Astrocyte (in vitro differentiated cells and primary cell): ENCODE data around the gene LINGO3. TPM values are rescaled to one million over a fixed set of nuclear protein-coding genes. Genes with fewer than 3 reads are reported as not detected.

Experiments
- DNase-seq: peaks from one replicate; pipeline ENCODE4 v3.0.0-alpha.2; 2010; ENCODE audit warnings: low read depth
- FAIRE-seq: peaks from 2 replicates; lab custom pipeline; 2011; peaks lifted over from hg19 to GRCh38; lab: Jason Lieb, UNC
- H2AFZ ChIP-seq: 2 replicates; pipeline ENCODE4 v1.6.0; 2012; ENCODE audit warnings: low read depth, low read length, inconsistent platforms
- H3K27ac ChIP-seq: 2 replicates; pipeline ENCODE4 v1.5.1; 2011; ENCODE audit warnings: low read depth, low read length, inconsistent platforms
- H3K27me3 ChIP-seq: 2 replicates; pipeline ENCODE4 v1.6.0; 2011; ENCODE audit warnings: low read length, inconsistent platforms; ENCODE audit not compliant: insufficient read depth
- H3K36me3 ChIP-seq: 2 replicates; pipeline ENCODE4 v1.5.1; 2011; ENCODE audit warnings: low read length, inconsistent platforms; ENCODE audit not compliant: insufficient read depth
- H3K4me1 ChIP-seq: 2 replicates; pipeline ENCODE4 v1.5.1; 2011; ENCODE audit warnings: low read length, inconsistent platforms; ENCODE audit not compliant: insufficient read depth
- H3K4me2 ChIP-seq: 2 replicates; pipeline ENCODE4 v1.6.0; 2012; ENCODE audit warnings: low read length, inconsistent platforms
- H3K4me3 ChIP-seq: 2 replicates; pipeline ENCODE4 v1.5.1; 2011; ENCODE audit warnings: low read depth, mild to moderate bottlenecking, low read length, inconsistent platforms; ENCODE audit not compliant: insufficient read depth
- H3K79me2 ChIP-seq: 2 replicates; pipeline ENCODE4 v1.6.0; 2012; ENCODE audit warnings: mild to moderate bottlenecking, low read length, inconsistent platforms; ENCODE audit not compliant: insufficient read depth
- H3K9ac ChIP-seq: 2 replicates; pipeline ENCODE4 v1.6.0; 2012; ENCODE audit warnings: mild to moderate bottlenecking, low read length, inconsistent platforms
- H3K9me3 ChIP-seq: 2 replicates; pipeline ENCODE4 v1.5.1; 2012; ENCODE audit warnings: low read depth, mild to moderate bottlenecking, low read length, inconsistent platforms; ENCODE audit not compliant: insufficient read depth
- H4K20me1 ChIP-seq: 2 replicates; pipeline ENCODE4 v1.6.0; 2012; ENCODE audit warnings: low read length, inconsistent platforms; ENCODE audit not compliant: insufficient read depth
- H3K27ac Mint-ChIP-seq: one replicate; pipeline ENCODE4 v1.8.0; 2021; ENCODE audit warnings: mild to moderate bottlenecking, mixed read lengths; ENCODE audit not compliant: unreplicated experiment
- H3K27me3 Mint-ChIP-seq: one replicate; pipeline ENCODE4 v1.8.0; 2021; ENCODE audit warnings: low read depth, mixed read lengths; ENCODE audit not compliant: unreplicated experiment
- H3K36me3 Mint-ChIP-seq: one replicate; pipeline ENCODE4 v1.8.0; 2021; ENCODE audit warnings: low read depth, mixed read lengths; ENCODE audit not compliant: unreplicated experiment
- H3K4me1 Mint-ChIP-seq: one replicate; pipeline ENCODE4 v1.8.0; 2021; ENCODE audit warnings: low read depth, mixed read lengths; ENCODE audit not compliant: unreplicated experiment
- H3K4me3 Mint-ChIP-seq: one replicate; pipeline ENCODE4 v1.8.0; 2021; ENCODE audit warnings: mild to moderate bottlenecking, moderate library complexity, mixed read lengths; ENCODE audit not compliant: unreplicated experiment
- H3K9me3 Mint-ChIP-seq: one replicate; pipeline ENCODE4 v1.8.0; 2021; ENCODE audit warnings: mild to moderate bottlenecking, mixed read lengths; ENCODE audit not compliant: unreplicated experiment
- EZH2 ChIP-seq: IDR thresholded peaks from 2 replicates; pipeline ENCODE4 v1.6.1; 2012; ENCODE audit warnings: mild to moderate bottlenecking, low read length, inconsistent platforms; ENCODE audit not compliant: insufficient read depth
- total RNA-seq: library from RNA; stranded (reverse); gene quantifications from 2 replicates; pipeline ENCODE4 v1.2.1, GENCODE V29; 2021
- TF ChIP-seq, protein P1 (sequence below): IDR thresholded peaks from 2 replicates; pipeline ENCODE4 v1.5.1; 2011; ENCODE audit warnings: low read depth, mild to moderate bottlenecking, inconsistent platforms, low read length, moderate library complexity; ENCODE audit not compliant: insufficient read depth

LINGO3 gene
- total RNA-seq, 1 donor from 2014 or later = not detected

DNA sequence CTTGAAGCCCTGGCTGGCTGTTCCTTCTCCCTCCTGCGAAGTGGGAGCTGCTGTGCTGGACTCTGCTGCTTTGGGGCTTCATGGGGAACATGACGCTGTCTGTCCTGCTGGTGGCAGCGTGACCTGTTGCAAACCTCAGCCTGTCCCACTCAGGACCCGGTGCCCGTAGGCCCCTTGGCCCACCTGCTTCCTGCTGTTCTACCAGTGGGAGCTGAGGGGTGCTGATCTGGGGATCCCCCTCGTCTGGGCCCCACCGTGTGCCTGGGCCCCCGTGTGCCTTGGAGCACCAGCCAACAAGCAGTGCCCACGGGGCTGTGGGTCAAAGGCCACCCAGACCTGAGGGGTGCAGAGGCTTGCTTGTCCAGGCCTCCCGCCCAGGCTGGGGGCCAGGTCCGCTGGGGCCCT lies 25.9 kb upstream of the LINGO3 start:
- Mint-ChIP-seq H3K27me3 (no peaks in the 10 kb centered on the region), H3K4me1 (peaks cover 16% of the 10 kb centered on the region), H3K9me3 (no peaks in the 10 kb centered on the region), H3K27ac (no peak overlapping the region), H3K36me3 (no peaks in the 10 kb centered on the region), H3K4me3 (no peak overlapping the region)
- no peak overlapping the region for H2AFZ ChIP-seq
- H3K36me3 ChIP-seq = no peaks in the 10 kb centered on the region
- peaks cover 14% of the 10 kb centered on the region for H3K4me1 ChIP-seq
- H3K4me2 ChIP-seq = no peak overlapping the region
- no peak overlapping the region for H3K27ac ChIP-seq
- H3K4me3 ChIP-seq = no peak overlapping the region
- no peak for DNase-seq
- TF ChIP-seq, protein P1, sequence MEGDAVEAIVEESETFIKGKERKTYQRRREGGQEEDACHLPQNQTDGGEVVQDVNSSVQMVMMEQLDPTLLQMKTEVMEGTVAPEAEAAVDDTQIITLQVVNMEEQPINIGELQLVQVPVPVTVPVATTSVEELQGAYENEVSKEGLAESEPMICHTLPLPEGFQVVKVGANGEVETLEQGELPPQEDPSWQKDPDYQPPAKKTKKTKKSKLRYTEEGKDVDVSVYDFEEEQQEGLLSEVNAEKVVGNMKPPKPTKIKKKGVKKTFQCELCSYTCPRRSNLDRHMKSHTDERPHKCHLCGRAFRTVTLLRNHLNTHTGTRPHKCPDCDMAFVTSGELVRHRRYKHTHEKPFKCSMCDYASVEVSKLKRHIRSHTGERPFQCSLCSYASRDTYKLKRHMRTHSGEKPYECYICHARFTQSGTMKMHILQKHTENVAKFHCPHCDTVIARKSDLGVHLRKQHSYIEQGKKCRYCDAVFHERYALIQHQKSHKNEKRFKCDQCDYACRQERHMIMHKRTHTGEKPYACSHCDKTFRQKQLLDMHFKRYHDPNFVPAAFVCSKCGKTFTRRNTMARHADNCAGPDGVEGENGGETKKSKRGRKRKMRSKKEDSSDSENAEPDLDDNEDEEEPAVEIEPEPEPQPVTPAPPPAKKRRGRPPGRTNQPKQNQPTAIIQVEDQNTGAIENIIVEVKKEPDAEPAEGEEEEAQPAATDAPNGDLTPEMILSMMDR = no peak
- no peak for TF ChIP-seq EZH2
- H3K79me2 ChIP-seq = peaks cover 87% of the 10 kb centered on the region
- peaks cover 91% of the 10 kb centered on the region for H4K20me1 ChIP-seq
- H3K9me3 ChIP-seq = no peaks in the 10 kb centered on the region
- H3K9ac ChIP-seq = no peak overlapping the region
- FAIRE-seq = no peak
- no peaks in the 10 kb centered on the region for H3K27me3 ChIP-seq

DNA sequence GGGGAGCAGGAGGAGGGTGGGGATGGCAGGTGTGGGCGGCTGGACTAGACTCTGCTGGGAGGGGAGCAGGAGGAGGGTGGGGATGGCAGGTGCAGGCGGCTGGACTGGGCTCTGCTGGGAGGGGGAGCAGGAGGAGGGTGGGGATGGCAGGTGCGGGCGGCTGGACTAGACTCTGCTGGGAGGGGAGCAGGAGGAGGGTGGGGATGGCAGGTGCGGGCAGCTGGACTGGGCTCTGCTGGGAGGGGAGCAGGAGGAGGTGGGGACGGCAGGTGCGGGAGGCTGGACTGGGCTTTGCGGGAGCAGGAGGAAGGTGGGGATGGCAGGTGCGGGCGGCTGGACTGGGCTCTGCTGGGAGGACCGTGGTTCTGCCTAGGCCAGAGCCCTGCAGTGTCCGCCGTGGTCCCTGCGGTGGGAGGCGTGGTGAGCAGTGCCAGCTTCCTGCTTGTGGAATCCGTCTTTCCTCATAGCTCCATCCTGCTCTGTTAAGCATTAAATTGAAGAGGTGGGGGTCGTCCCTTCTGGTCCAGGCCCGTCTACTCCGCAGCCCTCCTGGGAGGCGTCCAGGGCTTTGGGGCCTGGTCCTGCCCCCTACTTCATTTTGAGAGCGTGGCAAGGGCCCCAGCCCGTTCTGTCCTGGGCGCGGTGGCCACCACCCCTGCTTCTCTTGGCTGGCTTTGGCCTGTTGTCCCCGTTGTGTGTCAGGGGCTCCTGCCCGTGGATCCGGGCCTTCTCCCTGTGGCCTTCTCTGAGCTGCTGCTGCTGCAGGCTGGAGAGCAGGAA lies 25.3 kb upstream of the LINGO3 start:
- no peak overlapping the region for H3K4me3 ChIP-seq
- Mint-ChIP-seq H3K27ac (no peak overlapping the region), H3K9me3 (no peaks in the 10 kb centered on the region), H3K36me3 (no peaks in the 10 kb centered on the region), H3K4me3 (peak overlapping the region; percentile 14), H3K27me3 (no peaks in the 10 kb centered on the region), H3K4me1 (peaks cover 16% of the 10 kb centered on the region)
- DNase-seq (no peak), FAIRE-seq (no peak)
- peaks cover 14% of the 10 kb centered on the region for H3K4me1 ChIP-seq
- no peaks in the 10 kb centered on the region for H3K27me3 ChIP-seq
- TF ChIP-seq, protein P1 = no peak
- no peak for TF ChIP-seq EZH2
- no peaks in the 10 kb centered on the region for H3K9me3 ChIP-seq
- H3K79me2 ChIP-seq = peaks cover 89% of the 10 kb centered on the region
- H3K36me3 ChIP-seq = no peaks in the 10 kb centered on the region
- no peak overlapping the region for H3K4me2 ChIP-seq
- no peak overlapping the region for H2AFZ ChIP-seq
- no peak overlapping the region for H3K9ac ChIP-seq
- H3K27ac ChIP-seq = no peak overlapping the region
- peaks cover 85% of the 10 kb centered on the region for H4K20me1 ChIP-seq

DNA sequence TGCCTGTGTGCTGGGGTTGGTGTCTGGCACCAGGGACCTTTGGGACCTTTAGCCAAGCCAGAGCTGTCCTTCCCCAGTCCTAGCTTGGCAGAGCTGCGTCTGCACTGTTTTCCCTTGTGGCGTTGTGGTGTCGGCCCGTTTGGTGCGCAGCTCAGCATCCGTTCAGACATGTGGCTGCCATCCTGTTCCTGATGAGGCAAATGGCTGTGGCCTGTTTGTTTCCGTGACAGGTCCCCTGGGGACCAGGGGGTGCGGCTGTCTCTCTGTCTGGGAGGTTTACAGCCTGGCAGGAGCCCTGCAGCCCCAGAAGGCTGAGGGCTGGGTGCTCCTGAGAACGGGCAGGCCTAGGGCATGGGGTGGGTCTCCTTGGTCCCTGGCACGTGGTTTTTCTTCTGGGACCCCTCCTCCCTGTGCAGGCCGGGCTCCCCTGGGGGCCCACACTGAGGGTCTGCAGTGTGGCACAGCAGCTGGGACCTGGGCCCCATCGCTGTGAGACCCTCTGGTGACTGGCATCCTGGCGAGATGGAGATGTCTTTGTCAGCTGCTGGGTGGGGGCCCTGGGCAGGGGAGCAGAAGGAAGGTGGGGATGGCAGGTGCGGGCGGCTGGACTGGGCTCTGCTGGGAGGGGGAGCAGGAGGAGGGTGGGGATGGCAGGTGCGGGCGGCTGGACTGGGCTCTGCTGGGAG lies 24.5 kb upstream of the LINGO3 start:
- Histone ChIP-seq H3K9me3 (no peaks in the 10 kb centered on the region), H2AFZ (no peak overlapping the region), H4K20me1 (peaks cover 78% of the 10 kb centered on the region), H3K9ac (no peak overlapping the region), H3K4me2 (no peak overlapping the region), H3K79me2 (peaks cover 87% of the 10 kb centered on the region), H3K27ac (no peak overlapping the region), H3K27me3 (no peaks in the 10 kb centered on the region), H3K4me1 (peaks cover 11% of the 10 kb centered on the region), H3K4me3 (no peak overlapping the region), H3K36me3 (no peaks in the 10 kb centered on the region)
- H3K27me3 Mint-ChIP-seq = no peaks in the 10 kb centered on the region
- H3K36me3 Mint-ChIP-seq = no peaks in the 10 kb centered on the region
- no peak for TF ChIP-seq EZH2
- TF ChIP-seq, protein P1 = no peak
- no peak overlapping the region for H3K27ac Mint-ChIP-seq
- no peak for DNase-seq
- H3K4me1 Mint-ChIP-seq = peaks cover 18% of the 10 kb centered on the region
- no peak overlapping the region for H3K4me3 Mint-ChIP-seq
- no peaks in the 10 kb centered on the region for H3K9me3 Mint-ChIP-seq
- FAIRE-seq = no peak
